ENCODE results near the gene ATP1A1.
A peak's percentile ranks its signal among the peaks of the same experiment; 100 is the strongest.

ATP1A1 gene

GRCh38 chr1:116373431-116374352 is 648 bp downstream of the ATP1A1 start:
- DNase-seq = peak; percentile 56

- no peak for DNase-seq
These were observed 1.5 kb downstream of the ATP1A1 start for GRCh38 chr1:116374353-116375147.

- no peak for DNase-seq
These were observed 2.3 kb downstream of the ATP1A1 start for GRCh38 chr1:116375148-116375886.

GRCh38 chr1:116375887-116376728 is 3.1 kb downstream of the ATP1A1 start:
- no peak for DNase-seq

GRCh38 chr1:116376729-116377086 is 3.7 kb downstream of the ATP1A1 start:
- no peak for DNase-seq

- no peak for DNase-seq
These were observed 4.8 kb downstream of the ATP1A1 start for GRCh38 chr1:116377541-116378529.

- DNase-seq = no peak
These were observed 6.1 kb downstream of the ATP1A1 start for GRCh38 chr1:116379057-116379630.

- DNase-seq = no peak
These were observed 6.8 kb downstream of the ATP1A1 start for GRCh38 chr1:116379674-116380498.

- no peak for DNase-seq
These were observed 7.6 kb downstream of the ATP1A1 start for GRCh38 chr1:116380499-116381242.

- no peak for DNase-seq
These were observed 9.3 kb downstream of the ATP1A1 start for GRCh38 chr1:116382321-116382720.

GRCh38 chr1:116382857-116383483 is 9.9 kb downstream of the ATP1A1 start:
- no peak for DNase-seq

GRCh38 chr1:116386042-116386441 is 13.0 kb downstream of the ATP1A1 start:
- DNase-seq = no peak

- DNase-seq = no peak
These were observed 14.5 kb downstream of the ATP1A1 start for GRCh38 chr1:116387551-116387950.

GRCh38 chr1:116388122-116388521 is 15.1 kb downstream of the ATP1A1 start:
- no peak for DNase-seq

GRCh38 chr1:116389013-116389412 is 16.0 kb downstream of the ATP1A1 start:
- no peak for DNase-seq

- DNase-seq = no peak
These were observed 16.6 kb downstream of the ATP1A1 start for GRCh38 chr1:116389686-116390085.

GRCh38 chr1:116390195-116390594 is 17.2 kb downstream of the ATP1A1 start:
- DNase-seq = no peak

GRCh38 chr1:116391185-116391584 is 18.1 kb downstream of the ATP1A1 start:
- DNase-seq = no peak
